GM12872 (cell line): ENCODE results near the gene SIK2.

Experiments
- CTCF ChIP-seq: IDR thresholded peaks from 3 replicates; pipeline ENCODE4 v1.5.1; 2011; ENCODE audit warnings: low read depth, mild to moderate bottlenecking, low read length, moderate library complexity; ENCODE audit not compliant: insufficient read depth

SIK2 gene

GRCh38 chr11:111734101-111734953 lies 132.1 kb downstream of the SIK2 start:
- TF ChIP-seq CTCF: no peak

GRCh38 chr11:111734954-111735261 lies 132.7 kb downstream of the SIK2 start:
- TF ChIP-seq CTCF: no peak

GRCh38 chr11:111735262-111736116 lies 133.2 kb downstream of the SIK2 start:
- TF ChIP-seq CTCF: no peak

- no peak for TF ChIP-seq CTCF
Observed at GRCh38 chr11:111736181-111736590, 133.9 kb downstream of the SIK2 start.

- TF ChIP-seq CTCF: no peak
Observed at GRCh38 chr11:111736621-111737443, 134.6 kb downstream of the SIK2 start.

- no peak for TF ChIP-seq CTCF
Observed at GRCh38 chr11:111737444-111738210, 135.4 kb downstream of the SIK2 start.

- TF ChIP-seq CTCF: no peak
Observed at GRCh38 chr11:111739299-111739698, 137.1 kb downstream of the SIK2 start.
